ENCODE measurements around the gene MCC.

GRCh38 chr5:113489299-113489698, 1.0 kb upstream of the MCC start:
- TF ChIP-seq YY1 (IDR thresholded peaks at IDR 0.05; ENCODE audit: insufficient read depth, insufficient read length) (no peak), SUZ12 (IDR thresholded peaks at IDR 0.05; ENCODE audit: extremely low read depth, insufficient read depth, insufficient read length) (no peak), ZNF274 (IDR thresholded peaks at IDR 0.05; ENCODE audit: low read depth, low read length) (no peak)
